Measurements from ENCODE around the gene RNF224.

DNA sequence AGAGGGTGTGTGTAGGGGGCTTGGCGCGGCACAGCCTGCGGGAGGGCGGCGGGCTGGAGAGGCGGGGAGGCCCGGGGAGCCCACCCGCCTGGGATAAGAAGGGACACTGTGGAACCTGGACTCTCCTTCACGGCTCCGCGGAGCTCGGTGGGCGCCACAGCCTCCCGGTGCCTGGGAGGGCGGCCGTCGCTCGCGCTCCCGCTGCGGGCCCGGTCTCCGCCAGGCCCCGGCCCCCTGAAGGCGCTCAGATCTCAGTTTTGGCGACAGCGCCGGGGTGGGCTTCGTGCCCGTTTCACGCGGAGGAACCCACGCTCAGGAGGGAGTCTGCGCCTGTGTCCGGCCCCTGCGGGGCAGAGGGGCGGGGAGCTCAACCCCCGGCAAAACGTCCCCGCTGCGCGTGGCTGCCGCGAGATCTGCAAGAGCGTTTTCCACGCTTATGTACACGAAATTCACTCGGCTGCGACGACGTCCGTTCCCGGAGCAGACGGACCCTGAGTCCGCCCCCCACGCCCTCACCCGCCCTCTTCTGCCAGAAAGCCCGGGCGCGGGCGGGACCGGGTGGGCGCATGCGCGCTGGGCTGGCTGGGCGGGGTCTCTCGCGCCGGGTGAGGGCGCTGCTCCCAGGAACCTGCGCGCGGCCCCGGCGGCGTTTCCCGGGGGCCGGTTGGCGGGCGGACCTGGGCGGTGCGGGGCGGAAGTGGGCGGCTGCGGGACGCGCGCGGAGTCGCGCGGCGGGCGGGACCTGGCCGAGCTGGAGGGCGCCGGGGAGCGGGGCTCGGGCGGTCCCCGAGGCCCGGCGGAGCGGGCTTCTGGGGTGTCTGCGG, 27.5 kb downstream of the RNF224 start, which contains the start of gene NELFB:
- TF ChIP-seq RAD21 (CRISPR knock-in tag; IDR thresholded peaks at IDR 0.05) (peak; percentile 45; the same call in 1 of the 2 replicates), EP300 (IDR thresholded peaks at IDR 0.05; ENCODE audit: low read depth in 2 of 2, low read length in 2 of 2) (no peak), EP300 (CRISPR knock-in tag; IDR thresholded peaks at IDR 0.05; ENCODE audit: borderline replicate concordance) (no peak), POLR2AphosphoS5 (IDR thresholded peaks at IDR 0.05; ENCODE audit: low read depth, low read length) (peak; percentile 88), ELF4 (CRISPR knock-in tag; IDR thresholded peaks at IDR 0.05; ENCODE audit: borderline replicate concordance) (no peak)
